Measurements from ENCODE around the gene BMS1. TPM values are rescaled to one million over a fixed set of nuclear protein-coding genes. Genes with fewer than 3 reads are reported as not detected.

The BMS1 gene
- total RNA-seq, 3 donors from 2014 or later (not counting 1 experiment from before 2014, with no cell fraction given) = 10.4 to 12.1 (median 11.9) TPM

GRCh38 chr10:42769673-42770072 is 12.9 kb upstream of the BMS1 start:
- intact Hi-C loops (cut with micrococcal nuclease) = no loop called here
- H3K4me3 Mint-ChIP-seq = no peak overlapping the region
- Histone ChIP-seq H3K4me1 (ENCODE audit: control insufficient read depth, insufficient read depth, low read length) (no peaks in the 10 kb centered on the region), H3K9me3 (ENCODE audit: control insufficient read depth, insufficient read depth, low read length) (no peaks in the 10 kb centered on the region), H3K36me3 (ENCODE audit: control insufficient read depth, insufficient read depth, low read length) (no peaks in the 10 kb centered on the region), H3K27me3 (ENCODE audit: control insufficient read depth, insufficient read depth, low read length) (no peaks in the 10 kb centered on the region), H3K4me3 (ENCODE audit: low read length) (no peak overlapping the region), H3K27ac (ENCODE audit: low read length) (no peak overlapping the region)
- H3K9me3 Mint-ChIP-seq = no peaks in the 10 kb centered on the region
- TF ChIP-seq, protein P1, sequence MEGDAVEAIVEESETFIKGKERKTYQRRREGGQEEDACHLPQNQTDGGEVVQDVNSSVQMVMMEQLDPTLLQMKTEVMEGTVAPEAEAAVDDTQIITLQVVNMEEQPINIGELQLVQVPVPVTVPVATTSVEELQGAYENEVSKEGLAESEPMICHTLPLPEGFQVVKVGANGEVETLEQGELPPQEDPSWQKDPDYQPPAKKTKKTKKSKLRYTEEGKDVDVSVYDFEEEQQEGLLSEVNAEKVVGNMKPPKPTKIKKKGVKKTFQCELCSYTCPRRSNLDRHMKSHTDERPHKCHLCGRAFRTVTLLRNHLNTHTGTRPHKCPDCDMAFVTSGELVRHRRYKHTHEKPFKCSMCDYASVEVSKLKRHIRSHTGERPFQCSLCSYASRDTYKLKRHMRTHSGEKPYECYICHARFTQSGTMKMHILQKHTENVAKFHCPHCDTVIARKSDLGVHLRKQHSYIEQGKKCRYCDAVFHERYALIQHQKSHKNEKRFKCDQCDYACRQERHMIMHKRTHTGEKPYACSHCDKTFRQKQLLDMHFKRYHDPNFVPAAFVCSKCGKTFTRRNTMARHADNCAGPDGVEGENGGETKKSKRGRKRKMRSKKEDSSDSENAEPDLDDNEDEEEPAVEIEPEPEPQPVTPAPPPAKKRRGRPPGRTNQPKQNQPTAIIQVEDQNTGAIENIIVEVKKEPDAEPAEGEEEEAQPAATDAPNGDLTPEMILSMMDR (IDR thresholded peaks at IDR 0.05) = no peak
- H3K4me1 Mint-ChIP-seq = no peaks in the 10 kb centered on the region
- no peak overlapping the region for H3K27ac Mint-ChIP-seq
- peaks cover 20 to 44% of the 10 kb centered on the region in 2 donors for H3K27me3 Mint-ChIP-seq (ENCODE audit: low read depth in 2 of 2)
- 87% methylated on average over 12 of the region's 12 CpGs for WGBS (ENCODE audit: insufficient coverage)
- DNase-seq = no peak
- H3K36me3 Mint-ChIP-seq = no peaks in the 10 kb centered on the region
- ATAC-seq = no peak

GRCh38 chr10:42776681-42777080 is 5.9 kb upstream of the BMS1 start:
- peaks cover 3% of the 10 kb centered on the region for H3K4me1 ChIP-seq (ENCODE audit: control insufficient read depth, insufficient read depth, low read length)
- TF ChIP-seq, protein P1 (IDR thresholded peaks at IDR 0.05) = no peak
- H3K4me3 ChIP-seq (ENCODE audit: low read length) = no peak overlapping the region
- 78% methylated on average over 1 of the region's 1 CpG for WGBS (ENCODE audit: insufficient coverage)
- H3K27me3 Mint-ChIP-seq (ENCODE audit: low read depth in 2 of 2) = peaks cover 33 to 34% of the 10 kb centered on the region in 2 donors
- H3K4me3 Mint-ChIP-seq = no peak overlapping the region
- DNase-seq (no peak), ATAC-seq (no peak)
- no peaks in the 10 kb centered on the region for H3K36me3 Mint-ChIP-seq
- H3K27ac ChIP-seq (ENCODE audit: low read length) = no peak overlapping the region
- intact Hi-C loops (cut with micrococcal nuclease) = no loop called here
- H3K9me3 ChIP-seq (ENCODE audit: control insufficient read depth, insufficient read depth, low read length) = no peaks in the 10 kb centered on the region
- H3K27ac Mint-ChIP-seq = no peak overlapping the region
- peaks cover 0 to 9% of the 10 kb centered on the region in 2 donors for H3K4me1 Mint-ChIP-seq
- H3K36me3 ChIP-seq (ENCODE audit: control insufficient read depth, insufficient read depth, low read length) = no peaks in the 10 kb centered on the region
- no peaks in the 10 kb centered on the region for H3K27me3 ChIP-seq (ENCODE audit: control insufficient read depth, insufficient read depth, low read length)
- H3K9me3 Mint-ChIP-seq = no peaks in the 10 kb centered on the region

GRCh38 chr10:42780456-42780855 is 2.1 kb upstream of the BMS1 start:
- intact Hi-C loops (cut with micrococcal nuclease) = no loop called here
- 92% methylated on average over 3 of the region's 4 CpGs for WGBS (ENCODE audit: insufficient coverage)
- peak overlapping the region in 1 of 2 donors; percentile 12 for H3K27ac Mint-ChIP-seq

More at GRCh38 chr10:42780456-42780855, 2.1 kb upstream of the BMS1 start:
- no peak overlapping the region for H3K27ac ChIP-seq (ENCODE audit: low read length)
- H3K27me3 ChIP-seq (ENCODE audit: control insufficient read depth, insufficient read depth, low read length) = no peaks in the 10 kb centered on the region
- Mint-ChIP-seq H3K36me3 (no peaks in the 10 kb centered on the region), H3K27me3 (ENCODE audit: low read depth in 2 of 2) (peaks cover 24 to 29% of the 10 kb centered on the region in 2 donors), H3K4me3 (peak overlapping the region; percentile 97), H3K9me3 (no peaks in the 10 kb centered on the region), H3K4me1 (peaks cover 12 to 20% of the 10 kb centered on the region in 2 donors)
- H3K4me1 ChIP-seq (ENCODE audit: control insufficient read depth, insufficient read depth, low read length) = peaks cover 13% of the 10 kb centered on the region
- H3K9me3 ChIP-seq (ENCODE audit: control insufficient read depth, insufficient read depth, low read length) = no peaks in the 10 kb centered on the region
- TF ChIP-seq, protein P1 (IDR thresholded peaks at IDR 0.05) = no peak
- H3K36me3 ChIP-seq (ENCODE audit: control insufficient read depth, insufficient read depth, low read length) = peaks cover 11% of the 10 kb centered on the region
- ATAC-seq (no peak), DNase-seq (no peak)
- H3K4me3 ChIP-seq (ENCODE audit: low read length) = no peak overlapping the region

Measured in natural killer cell (primary cell).